Bone marrow (tissue), 2 donors: ENCODE data around the gene TNRC6B.
"Not testable (repeated sequence)": the region's sequence is repeated elsewhere in the genome, so short reads cannot be mapped to it uniquely, and the experiment has no call there.

ENCODE experiments used
- DNase-seq, 2 donors: peaks; one replicate each; lab custom pipeline; 2025; lab: John Stamatoyannopoulos, UW

TNRC6B gene

DNA sequence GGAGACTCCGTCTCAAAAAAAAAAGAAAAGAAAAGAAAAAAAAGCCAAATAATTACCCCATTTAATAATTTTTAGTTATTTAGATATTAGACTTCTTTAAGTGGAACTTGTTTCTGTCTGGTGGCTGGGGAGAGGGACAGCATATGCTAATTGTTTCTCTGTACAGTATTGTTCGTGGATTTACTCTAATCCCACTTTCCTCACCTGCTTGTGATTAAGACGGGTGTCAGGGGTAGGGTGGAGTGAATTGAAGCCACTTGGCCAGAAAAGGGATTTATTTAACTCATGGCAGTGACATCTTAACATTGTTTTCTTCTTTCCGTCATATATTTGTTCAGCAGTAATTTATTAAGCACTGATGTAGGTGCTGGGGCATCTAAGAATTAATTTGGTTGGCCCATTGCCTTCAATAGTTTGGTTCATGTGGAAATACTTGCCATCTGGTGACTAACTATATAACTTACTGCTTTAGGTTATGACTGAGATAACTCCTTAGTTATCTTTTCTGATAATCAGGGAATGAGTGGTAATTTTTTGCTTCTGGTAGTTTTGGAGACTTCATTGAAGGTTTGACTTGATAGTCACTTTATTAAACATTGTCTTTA, 4.6 kb downstream of the TNRC6B start:
- no peak for DNase-seq

DNA sequence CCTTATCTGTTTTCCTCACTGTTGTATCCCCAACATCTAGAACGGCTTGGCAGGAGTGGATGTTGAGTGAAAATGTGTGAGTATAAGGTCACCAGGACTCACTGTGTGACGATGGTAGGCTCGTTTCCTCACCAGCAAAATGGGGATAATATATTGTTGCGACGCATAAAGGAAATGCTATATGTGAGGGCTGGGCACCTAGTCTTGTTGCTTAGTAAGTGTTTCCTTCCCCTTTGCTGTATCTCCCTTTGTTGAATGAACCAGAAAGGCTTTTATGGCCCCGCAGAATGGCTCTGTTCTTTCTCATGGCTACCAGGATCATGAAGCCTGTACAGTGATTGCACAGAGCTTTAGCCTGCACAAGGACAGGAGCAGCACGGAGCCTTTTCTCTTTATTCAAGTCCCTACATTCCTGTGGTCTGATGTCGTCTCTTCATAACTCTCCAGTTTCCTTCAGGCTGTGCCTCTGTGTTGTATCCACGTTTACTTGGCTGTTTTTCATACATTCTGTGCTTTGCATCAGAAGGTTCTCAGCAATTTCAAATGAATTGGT, 5.4 kb downstream of the TNRC6B start:
- DNase-seq, result peak in 1 of 2 donors; percentile 57

DNA sequence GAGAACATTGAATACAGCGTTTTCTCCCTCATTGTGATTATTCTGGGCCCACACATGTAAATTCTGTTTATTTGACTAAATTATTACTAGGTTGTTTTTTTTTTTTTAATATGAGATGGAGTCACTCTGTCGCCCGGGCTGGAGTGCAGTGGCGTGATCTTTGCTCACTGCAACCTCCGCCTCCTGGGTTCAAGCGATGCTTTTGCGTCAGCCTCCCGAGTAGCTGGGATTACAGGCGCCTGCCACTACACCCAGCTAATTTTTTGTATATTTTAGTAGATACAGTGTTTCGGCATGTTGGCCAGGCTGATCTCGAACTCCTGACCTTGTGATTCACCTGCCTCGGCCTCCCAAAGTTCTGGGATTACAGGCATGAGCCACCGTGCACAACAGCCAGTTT, 5.9 kb downstream of the TNRC6B start:
- DNase-seq, result not testable (repeated sequence)

DNA sequence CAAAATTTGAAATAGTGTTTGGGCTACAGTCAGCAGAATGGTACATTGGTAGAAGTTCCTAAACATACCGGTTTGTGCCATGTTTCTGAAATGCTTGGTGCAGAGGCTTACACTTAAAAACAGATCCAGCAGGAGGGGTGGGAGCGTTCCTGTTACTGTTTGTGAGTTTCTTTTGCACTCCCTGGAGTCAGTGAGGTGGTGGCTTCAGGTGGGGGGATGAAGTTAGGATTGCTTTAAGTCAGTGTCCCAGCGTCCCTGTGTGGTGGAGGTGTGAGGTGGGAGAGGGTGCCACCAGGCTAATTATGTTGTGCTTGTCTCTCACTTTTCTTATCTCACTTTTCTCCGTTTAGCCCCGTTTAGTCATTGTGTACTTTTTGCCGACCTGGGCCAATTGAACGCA, 9.7 kb downstream of the TNRC6B start:
- no peak for DNase-seq

DNA sequence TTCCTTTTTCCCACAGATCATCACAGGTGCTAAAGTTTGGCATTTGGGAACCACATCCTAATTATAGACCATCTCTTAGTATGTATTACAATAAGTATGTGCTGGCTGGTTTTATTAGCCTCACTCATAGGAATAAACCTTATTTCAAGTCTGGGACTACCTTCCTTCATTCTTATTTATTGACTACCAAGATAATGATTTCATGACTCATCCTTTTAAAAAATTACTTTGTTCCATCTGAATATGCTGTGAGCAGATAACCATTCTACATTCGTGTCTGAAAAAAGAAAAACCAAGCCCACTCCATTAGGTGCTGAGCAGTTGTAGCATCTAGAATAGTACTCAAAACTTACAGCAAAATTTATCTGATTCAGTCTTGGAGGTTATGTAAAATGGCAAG, 12.3 kb downstream of the TNRC6B start:
- DNase-seq, result no peak

DNA sequence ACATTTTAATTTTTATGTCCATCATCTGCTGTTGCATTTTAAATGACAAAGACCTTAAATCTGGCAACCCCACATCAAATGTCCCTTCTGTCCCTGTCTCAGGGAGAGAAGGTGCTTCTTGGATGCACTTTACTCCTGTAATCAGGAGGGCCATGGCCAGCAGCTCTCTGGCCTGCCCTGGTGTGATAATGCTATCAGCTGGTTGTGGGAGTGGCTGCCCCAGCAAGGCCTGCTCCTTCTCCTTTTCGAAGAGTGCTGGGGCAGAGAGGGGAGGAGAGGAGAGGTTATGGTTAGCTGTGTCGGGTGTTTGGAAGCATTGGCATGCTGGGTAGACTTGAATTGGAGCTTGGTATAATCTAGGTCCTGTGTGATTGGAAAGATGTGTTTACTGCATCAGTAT, 12.8 kb downstream of the TNRC6B start:
- no peak for DNase-seq

DNA sequence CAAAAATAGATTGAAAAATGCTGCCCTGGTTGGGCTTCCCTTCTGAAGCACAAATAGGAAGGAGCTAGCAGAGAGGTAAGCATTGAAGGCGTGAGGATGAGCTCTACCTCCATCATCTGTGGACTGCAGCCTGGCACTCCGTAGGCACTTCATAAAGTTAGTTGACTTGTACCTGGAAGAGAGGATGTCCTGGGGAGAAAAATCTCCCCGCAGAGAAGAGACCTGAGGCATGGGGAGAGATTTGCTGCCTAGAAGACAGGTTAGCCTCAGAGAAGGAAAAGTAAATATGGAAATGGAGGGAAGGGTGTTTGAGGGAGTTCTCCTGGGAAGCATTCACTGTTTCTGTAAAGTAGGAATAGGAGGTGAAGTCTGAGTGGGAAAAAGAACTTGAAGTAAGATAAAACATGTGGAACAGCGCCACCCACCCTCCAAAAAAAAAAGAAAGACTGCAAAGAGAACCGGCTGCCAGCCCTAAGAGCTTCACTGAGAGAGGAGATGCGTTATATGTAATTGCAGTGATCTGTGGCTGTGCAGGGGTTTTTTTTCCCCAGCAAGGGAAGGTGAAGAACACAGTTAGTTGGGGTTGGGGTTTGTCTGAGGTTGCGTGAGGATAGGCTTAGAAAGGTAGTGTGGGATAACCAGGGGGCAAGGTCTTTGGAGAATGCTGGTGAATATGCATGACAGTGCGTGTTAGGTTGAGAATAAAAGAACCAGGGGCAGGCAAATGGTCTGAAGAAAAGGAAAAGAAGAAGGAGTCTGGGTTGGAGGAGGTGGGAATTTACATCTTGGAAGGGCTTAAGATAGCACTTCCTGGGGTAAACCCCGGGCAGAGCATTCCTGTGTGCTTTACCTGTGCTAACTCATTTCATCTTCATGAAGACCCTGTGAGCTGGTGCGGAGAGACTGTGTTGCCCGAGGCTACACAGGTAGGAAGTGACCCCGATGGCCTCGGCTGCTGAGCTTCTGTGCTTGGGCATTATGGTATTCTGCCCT, 16.0 kb downstream of the TNRC6B start:
- no peak for DNase-seq

DNA sequence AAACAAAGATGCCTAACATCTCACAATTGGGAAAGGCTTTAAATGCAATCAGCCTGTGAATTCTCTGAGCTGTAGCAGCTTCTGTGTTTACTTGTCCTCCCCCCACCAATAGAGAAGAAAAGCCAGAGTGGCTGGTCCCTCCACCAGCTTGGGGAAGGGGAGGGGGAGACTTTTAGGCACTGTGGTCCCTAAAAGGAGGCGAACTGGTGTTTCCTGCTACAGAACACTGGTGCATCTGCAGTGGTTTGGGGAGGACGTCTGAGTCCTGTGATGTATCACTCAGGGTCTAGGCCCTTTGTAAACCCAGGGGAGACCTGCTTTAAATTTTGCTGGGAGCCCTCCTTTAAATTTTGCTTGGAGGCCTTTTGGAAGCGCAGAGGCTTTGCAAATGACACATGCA, 16.9 kb downstream of the TNRC6B start:
- peak in 1 of 2 donors; percentile 50 for DNase-seq

DNA sequence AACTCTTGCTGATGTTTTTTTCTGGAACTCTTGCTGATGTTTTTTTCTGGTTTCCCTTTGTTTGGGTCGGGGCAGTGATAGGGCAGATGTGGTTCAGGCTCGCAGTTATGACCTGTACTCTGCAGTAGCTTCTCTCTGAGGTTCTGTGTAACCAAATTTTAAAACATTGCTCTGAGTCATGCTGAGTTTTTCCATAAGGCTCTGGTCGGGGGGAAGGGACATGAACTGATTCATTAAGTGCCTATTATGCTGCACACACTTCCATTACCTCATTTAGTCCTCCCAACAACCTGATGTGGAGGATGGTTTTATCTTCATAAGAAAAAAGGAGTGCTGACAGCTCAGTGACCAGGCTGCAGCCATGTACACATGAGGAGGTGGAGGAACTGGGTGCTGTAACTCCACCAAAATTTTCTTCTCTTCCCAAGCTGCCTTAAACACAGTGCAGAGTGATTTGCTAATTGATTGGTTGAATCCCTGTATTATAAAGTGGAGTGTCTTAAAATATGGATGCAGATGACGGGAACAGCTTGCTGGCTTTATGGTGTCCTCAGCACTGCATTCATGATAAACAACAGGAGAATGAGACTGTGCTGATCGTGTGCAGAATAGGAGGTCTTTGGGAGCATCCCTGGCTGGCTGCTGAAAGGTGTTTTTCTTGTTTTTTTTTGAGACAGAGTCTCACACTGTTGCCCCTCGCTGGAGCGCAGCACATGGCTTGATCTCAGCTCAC, 19.1 kb downstream of the TNRC6B start:
- DNase-seq, result peak in 1 of 2 donors; percentile 54

DNA sequence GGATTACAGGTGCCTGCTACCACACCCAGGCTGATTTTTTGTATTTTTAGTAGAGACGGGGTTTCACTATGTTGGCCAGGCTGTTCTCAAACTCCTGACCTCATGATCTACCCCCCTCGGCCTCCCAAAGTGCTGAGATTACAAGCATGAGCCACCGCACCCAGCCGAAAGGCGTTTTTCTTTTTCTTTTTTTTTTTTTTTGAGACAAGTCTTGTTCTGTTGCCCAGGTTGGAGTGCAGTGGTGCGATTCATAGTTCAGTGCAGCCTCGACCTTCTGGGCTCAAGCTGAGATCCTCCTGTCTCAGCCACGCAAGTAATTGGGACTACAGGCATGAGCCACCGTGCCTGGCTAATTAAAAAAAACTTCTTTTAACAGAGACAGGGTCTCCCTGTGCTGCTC, 19.7 kb downstream of the TNRC6B start:
- not testable (repeated sequence) for DNase-seq

DNA sequence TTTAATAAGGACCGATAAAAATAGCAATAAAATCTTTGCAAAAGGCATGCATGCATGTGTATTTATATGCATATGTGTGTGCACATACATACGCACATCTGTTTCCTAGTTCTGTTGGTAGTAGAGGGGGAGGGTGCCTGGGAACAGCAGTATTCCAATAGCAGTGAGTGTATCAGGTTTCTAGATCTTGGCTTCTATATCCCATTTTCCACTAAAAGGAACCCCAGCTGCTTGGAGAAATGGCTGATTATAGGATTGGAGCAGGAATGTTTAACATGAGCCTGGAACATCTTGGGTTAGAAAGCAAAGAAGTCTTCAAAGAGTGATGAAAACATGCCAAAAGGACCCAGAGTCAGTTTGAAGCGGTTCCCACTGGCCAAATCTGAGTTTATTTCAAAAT, 21.0 kb downstream of the TNRC6B start:
- DNase-seq, result no peak

DNA sequence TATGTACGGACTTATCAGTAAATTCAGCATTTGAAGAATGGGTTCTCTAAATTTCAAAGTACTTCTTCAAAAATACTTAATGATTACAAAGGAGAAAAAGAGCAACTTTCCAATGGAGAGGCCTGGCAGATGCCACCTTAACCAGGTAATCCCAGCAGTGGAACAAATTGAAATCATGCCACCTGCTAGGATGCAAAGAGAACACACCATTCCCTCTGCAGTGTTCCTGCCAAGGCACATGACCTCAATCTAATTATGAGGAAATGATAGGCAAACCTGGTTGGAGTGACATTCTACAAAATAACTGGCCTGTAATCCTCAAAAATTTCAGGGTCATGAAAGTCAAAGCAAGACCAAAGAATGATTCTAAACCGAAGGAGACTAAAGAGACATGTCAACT, 21.5 kb downstream of the TNRC6B start:
- DNase-seq, result no peak

DNA sequence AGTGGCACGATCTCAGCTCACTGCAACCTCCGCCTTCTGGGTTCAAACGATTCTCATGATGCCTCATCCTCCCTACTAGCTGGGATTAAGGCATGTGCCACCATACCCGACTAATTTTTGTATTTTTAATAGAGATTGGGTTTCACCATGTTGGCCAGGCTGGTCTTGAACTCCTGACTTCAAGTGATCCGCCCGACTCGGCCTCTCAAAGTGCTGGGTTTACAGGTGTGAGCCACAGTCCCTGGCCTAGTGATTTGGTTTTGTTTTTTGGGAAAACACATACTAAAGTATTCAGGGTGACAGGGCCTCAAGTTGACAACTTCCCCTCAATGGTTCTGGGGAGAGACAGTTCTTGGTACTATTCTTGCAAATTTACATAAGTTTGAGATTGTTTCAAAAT, 22.1 kb downstream of the TNRC6B start:
- DNase-seq, result no peak

DNA sequence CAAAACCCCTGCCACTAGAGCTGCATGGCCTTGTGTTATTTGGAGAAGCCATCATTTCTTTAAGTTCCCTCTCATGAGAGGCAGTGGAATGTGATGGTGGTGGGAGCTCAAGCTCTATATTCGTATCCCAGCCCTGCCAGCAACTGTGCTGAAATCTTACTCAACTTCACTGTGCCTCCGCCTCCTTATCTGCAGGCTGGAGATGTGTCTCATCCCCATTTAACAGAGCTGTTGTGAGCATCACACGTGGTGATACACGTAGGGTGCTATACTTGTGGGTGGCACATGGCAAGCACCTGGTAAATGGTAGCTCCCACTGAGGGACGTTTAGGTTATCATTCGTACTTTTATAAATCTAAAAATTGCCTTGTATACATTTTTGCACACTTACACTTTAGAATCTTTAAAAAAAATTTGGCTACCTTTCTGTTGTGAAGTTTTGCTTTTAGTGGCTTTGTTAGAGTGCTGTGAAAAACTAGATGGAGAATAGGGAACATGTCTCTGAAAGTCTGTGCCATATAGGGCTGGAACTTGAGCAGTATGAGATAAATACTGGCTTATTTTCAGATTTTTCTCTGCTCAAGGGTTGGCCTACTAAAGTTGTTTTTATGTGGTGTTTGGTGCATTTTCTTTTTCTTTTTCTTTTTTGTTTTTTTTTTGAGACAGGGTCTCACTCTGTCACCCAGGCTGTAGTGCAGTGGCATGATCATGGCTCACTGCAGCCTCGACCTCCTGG, 23.2 kb downstream of the TNRC6B start:
- DNase-seq, result no peak

DNA sequence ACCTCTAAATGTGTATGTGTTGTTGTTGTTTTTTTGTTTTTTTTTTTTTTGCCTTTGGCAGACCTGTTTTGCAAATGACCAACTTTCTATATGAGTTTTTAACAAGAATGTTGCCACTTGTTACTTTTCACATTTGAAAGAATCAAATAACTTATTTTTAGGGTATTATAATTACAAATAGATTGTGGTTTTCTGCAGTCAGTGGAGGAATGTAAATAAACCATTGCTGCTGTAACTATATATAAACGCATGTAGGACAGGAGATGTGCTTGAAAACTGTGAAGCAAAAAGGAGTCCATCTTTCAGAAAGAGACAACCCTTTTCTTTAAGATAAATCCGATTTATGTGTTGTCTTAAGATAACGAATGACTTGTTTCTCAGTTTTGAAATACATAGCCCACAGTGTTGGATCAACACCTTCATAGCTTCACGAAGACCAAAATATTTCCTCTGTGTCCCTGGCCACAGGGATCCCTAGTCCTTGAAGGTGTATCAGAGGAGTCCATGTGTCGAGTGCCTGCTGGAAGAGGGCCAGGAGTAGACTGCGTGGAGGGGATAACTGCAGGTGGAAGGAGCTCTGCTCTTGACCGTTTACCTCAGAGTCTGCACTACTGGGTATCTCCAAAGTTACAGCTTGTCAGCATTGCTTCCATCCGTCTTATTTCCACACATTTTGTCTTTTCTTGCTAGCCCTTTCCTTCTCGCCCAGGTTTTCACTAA, 24.7 kb downstream of the TNRC6B start:
- DNase-seq, result no peak

DNA sequence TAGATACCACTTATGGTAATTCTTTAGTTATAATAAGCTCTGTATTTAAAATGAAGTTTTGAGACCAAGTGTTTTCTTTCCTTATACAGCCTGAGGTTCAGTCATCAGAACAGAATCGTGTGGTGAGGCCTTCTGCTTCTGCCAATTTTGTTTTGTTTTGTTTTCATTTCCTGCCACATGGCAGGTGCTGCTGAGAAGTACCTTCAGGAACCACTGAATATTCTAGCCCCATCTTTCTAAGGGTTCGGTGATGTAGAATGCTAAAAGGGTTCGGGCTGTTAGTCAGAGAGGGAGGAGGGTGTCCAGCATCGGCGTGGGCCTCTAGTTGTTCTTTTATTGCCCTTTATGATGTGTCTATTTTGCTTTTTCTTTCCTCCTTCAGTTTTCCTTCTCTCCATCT, 25.8 kb downstream of the TNRC6B start:
- no peak for DNase-seq

DNA sequence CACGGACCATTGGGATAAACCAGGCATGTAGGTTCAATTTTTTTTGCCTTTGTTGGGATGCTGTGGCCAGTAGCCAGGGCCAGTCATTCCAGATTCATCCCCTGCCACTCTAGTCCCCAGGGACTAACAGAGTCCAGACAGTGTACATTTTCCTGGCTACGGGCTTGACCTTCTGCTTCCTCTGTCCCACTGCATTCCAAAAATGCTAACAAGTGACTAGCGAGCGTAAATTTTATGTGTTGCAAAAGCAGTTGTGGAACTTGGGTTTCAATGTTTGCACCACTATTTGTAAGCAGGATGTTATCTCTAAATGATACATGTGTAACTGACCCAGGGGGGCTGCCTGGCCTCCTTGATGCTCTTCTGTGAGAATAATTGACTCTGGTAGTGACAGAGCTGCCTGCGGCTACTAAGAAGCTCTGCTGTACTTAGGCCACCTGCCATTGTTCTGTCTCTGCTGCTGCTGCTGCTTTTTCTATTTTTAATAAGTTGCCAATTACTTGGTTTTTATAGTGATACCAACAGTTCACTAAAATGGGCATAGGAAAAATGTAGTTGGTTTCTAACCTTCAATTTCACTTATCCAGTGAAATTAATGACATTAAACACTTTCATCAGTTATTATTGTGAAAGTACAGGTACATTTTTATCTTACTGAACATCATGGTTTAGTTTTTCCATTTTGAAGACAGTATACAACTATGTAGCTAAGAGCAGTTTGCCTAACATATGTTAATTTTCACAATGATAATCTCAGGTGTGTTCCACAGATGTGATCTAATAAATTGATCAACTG, 26.8 kb downstream of the TNRC6B start:
- DNase-seq, result no peak

DNA sequence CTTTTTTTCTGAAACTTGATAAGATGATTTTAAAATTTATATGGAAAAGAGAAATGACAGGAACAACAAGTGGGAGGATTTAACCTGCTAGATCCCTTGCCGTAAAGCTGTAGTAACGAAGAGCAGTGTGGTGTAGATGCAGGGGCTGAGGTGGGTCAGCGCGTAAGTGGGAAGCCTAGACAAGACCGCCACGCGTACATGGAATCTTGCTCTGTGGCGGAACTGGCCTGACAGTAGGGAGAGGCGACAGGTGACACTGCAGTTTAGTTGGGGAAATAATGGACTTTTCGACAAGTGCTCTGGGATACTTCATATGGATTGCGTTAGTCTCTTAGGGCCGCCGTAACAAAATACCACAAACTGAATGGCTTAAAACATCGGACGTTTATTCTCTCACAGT, 28.8 kb downstream of the TNRC6B start:
- DNase-seq, result no peak

DNA sequence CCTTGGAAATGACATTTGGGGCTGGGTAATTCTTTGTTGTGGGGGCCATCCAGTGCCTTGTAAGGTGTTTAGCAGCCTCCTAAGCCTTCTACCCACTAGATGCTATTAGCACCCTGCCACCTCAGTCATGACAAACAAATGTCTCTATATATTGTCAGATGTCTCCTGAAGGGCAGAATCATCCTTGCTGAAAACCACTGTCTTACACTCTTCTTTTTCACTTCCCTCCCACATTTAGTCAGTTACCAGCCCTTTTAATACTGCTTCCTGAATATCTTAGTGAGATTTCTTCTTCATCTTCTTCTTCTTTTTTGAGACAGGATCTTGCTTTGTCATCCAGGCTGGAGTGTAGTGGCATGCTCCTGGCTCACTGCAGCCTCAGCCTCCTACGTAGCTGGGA, 33.1 kb downstream of the TNRC6B start:
- peak in 1 of 2 donors; percentile 68 for DNase-seq

DNA sequence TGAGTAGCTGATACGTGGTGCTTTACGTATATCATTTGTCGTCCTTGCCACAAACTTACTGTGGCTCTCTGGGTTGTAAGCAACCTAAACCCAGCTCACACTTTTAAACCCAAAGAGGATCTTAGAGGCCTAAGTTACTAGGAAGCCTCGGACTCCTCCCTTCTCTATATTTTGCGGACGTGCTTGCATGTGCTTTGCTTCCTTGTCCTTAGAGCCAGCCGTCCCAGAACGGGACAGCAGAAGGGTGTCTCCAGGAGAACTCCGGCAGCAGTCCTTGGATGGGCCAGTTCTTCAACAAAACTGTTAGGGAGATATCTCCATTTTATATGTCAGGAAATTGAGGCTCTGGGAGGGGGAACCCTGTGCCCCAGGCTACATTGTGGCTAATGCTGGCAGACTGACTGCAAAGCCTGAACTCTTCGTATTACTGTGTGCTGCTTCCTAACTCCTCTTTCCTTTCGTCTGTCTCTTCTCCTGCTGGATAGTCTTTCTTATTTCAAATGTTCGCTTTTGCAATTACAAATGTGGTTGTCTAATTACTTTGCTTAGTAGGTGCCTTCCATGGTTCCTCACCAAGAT, 33.8 kb downstream of the TNRC6B start:
- DNase-seq, result no peak
